ENCODE data around the gene DLX1.
A peak's percentile ranks its signal among the peaks of the same experiment; 100 is the strongest.

DNA sequence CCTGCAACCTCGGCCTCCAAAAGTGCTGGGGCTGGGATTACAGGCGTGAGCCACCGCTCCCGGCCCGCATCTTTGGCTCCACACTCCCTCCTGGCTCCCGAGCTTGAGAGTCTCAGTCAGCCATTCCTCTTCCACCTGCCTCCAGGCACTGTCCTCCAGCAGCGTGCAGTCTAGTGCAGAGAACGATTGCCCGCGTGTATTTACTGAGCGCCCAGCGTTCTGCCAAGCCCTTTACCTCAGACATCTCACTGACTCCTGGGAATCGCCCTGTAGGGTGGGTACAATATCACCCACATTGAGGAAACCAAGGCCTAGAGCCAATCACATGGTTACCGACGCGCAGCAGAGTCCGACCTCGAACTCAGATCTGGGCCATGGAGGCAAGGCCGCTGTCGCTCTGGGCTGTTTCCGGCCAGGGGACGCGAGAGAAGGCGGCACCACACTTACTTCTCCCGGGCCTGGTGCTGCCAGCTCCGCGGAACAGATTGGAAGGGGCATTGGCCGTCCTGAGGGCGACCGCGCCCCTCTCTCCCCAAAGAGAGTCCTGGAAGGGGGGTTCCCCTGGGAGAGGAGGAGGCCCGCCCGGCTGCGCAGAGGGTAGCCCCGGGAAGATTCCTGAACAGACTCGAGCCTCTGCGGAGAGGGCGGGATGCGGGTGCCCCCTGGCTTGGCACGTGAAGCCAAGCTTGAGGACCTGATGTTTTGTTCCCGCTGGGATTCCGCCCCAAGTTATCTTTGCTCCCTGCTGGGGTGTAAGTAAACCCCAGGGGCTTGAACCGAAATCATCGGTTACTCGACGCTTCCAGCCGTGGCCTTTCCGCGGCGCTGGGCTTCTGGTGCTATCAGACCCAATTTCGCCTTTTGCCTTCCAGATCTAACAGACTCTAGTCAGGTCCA is 22.6 kb downstream of the DLX1 start:
- TF ChIP-seq, protein P1, sequence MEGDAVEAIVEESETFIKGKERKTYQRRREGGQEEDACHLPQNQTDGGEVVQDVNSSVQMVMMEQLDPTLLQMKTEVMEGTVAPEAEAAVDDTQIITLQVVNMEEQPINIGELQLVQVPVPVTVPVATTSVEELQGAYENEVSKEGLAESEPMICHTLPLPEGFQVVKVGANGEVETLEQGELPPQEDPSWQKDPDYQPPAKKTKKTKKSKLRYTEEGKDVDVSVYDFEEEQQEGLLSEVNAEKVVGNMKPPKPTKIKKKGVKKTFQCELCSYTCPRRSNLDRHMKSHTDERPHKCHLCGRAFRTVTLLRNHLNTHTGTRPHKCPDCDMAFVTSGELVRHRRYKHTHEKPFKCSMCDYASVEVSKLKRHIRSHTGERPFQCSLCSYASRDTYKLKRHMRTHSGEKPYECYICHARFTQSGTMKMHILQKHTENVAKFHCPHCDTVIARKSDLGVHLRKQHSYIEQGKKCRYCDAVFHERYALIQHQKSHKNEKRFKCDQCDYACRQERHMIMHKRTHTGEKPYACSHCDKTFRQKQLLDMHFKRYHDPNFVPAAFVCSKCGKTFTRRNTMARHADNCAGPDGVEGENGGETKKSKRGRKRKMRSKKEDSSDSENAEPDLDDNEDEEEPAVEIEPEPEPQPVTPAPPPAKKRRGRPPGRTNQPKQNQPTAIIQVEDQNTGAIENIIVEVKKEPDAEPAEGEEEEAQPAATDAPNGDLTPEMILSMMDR (conservative IDR thresholded peaks at IDR 0.05; ENCODE audit: low read depth in 2 of 2): no peak
- peak; percentile 74 for TF ChIP-seq EZH2 (IDR thresholded peaks at IDR 0.05; ENCODE audit: low read depth, unreplicated experiment)
- TF ChIP-seq ZNF114 (CRISPR knock-in tag; IDR thresholded peaks at IDR 0.05): no peak
- TF ChIP-seq POLR2AphosphoS5 (IDR thresholded peaks at IDR 0.05; ENCODE audit: low read depth): no peak
- peak; percentile 56 for TF ChIP-seq EZH2phosphoT487 (IDR thresholded peaks at IDR 0.05; ENCODE audit: unreplicated experiment)
- TF ChIP-seq, protein P2, sequence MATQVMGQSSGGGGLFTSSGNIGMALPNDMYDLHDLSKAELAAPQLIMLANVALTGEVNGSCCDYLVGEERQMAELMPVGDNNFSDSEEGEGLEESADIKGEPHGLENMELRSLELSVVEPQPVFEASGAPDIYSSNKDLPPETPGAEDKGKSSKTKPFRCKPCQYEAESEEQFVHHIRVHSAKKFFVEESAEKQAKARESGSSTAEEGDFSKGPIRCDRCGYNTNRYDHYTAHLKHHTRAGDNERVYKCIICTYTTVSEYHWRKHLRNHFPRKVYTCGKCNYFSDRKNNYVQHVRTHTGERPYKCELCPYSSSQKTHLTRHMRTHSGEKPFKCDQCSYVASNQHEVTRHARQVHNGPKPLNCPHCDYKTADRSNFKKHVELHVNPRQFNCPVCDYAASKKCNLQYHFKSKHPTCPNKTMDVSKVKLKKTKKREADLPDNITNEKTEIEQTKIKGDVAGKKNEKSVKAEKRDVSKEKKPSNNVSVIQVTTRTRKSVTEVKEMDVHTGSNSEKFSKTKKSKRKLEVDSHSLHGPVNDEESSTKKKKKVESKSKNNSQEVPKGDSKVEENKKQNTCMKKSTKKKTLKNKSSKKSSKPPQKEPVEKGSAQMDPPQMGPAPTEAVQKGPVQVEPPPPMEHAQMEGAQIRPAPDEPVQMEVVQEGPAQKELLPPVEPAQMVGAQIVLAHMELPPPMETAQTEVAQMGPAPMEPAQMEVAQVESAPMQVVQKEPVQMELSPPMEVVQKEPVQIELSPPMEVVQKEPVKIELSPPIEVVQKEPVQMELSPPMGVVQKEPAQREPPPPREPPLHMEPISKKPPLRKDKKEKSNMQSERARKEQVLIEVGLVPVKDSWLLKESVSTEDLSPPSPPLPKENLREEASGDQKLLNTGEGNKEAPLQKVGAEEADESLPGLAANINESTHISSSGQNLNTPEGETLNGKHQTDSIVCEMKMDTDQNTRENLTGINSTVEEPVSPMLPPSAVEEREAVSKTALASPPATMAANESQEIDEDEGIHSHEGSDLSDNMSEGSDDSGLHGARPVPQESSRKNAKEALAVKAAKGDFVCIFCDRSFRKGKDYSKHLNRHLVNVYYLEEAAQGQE (IDR thresholded peaks at IDR 0.05; ENCODE audit: unreplicated experiment): no peak
- no peak for TF ChIP-seq JUNB (IDR thresholded peaks at IDR 0.05; ENCODE audit: unreplicated experiment)
- TF ChIP-seq CREB1 (CRISPR knock-in tag; IDR thresholded peaks at IDR 0.05; ENCODE audit: low read depth): no peak
- TF ChIP-seq, protein P3, sequence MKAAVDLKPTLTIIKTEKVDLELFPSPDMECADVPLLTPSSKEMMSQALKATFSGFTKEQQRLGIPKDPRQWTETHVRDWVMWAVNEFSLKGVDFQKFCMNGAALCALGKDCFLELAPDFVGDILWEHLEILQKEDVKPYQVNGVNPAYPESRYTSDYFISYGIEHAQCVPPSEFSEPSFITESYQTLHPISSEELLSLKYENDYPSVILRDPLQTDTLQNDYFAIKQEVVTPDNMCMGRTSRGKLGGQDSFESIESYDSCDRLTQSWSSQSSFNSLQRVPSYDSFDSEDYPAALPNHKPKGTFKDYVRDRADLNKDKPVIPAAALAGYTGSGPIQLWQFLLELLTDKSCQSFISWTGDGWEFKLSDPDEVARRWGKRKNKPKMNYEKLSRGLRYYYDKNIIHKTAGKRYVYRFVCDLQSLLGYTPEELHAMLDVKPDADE (IDR thresholded peaks at IDR 0.05): no peak

All from GM23338 (cell line).